Fibroblast of lung (primary cell): ENCODE data around the gene TLR1. TPM values are rescaled to one million over a fixed set of nuclear protein-coding genes. Genes with fewer than 3 reads are reported as not detected.
"Not testable (repeated sequence)": the region's sequence is repeated elsewhere in the genome, so short reads cannot be mapped to it uniquely, and the experiment has no call there.

Experiments used
- DNase-seq, 2 donors: peaks; one replicate each; pipeline versions ENCODE4 v3.0.0 to v3.0.0-alpha.2; 2010; ENCODE audit warnings: low read depth in 2 of 2
- H2AFZ ChIP-seq: 2 replicates; pipeline ENCODE4 v1.5.1; 2012; ENCODE audit warnings: low read length, control low read depth, inconsistent platforms
- H3K27ac ChIP-seq: 2 replicates; pipeline ENCODE4 v1.5.1; 2011; ENCODE audit warnings: low read length, control low read depth; ENCODE audit not compliant: insufficient read depth
- H3K27me3 ChIP-seq: 2 replicates; pipeline ENCODE4 v1.5.1; 2011; ENCODE audit warnings: mild to moderate bottlenecking, low read length; ENCODE audit not compliant: control insufficient read depth, insufficient read depth
- H3K36me3 ChIP-seq: 2 replicates; pipeline ENCODE4 v1.5.1; 2011; ENCODE audit warnings: low read length; ENCODE audit not compliant: control insufficient read depth, insufficient read depth
- H3K4me1 ChIP-seq: 2 replicates; pipeline ENCODE4 v1.5.1; 2011; ENCODE audit warnings: low read length; ENCODE audit not compliant: control insufficient read depth, insufficient read depth; ENCODE audit errors: extremely low read depth
- H3K4me2 ChIP-seq: 2 replicates; pipeline ENCODE4 v1.5.1; 2011; ENCODE audit warnings: low read length, control low read depth; ENCODE audit not compliant: insufficient read depth; ENCODE audit errors: extremely low read depth
- H3K4me3 ChIP-seq, 4 experiments: fragments of 200-600 bp in 1 of 4; sonication (generic) in 1 of 4; replicated peaks in 1 of 4; 2 replicates each; pipeline ENCODE4 v1.5.1; 2011 to 2016; ENCODE audit warnings: low read length in 4 of 4, low read depth in 3 of 4, mild to moderate bottlenecking in 3 of 4, control low read depth in 2 of 4, inconsistent platforms in 1 of 4, mixed read lengths in 1 of 4; ENCODE audit not compliant: insufficient read depth in 1 of 4; ENCODE audit errors: control extremely low read depth in 1 of 4
- H3K79me2 ChIP-seq: 2 replicates; pipeline ENCODE4 v1.5.1; 2012; ENCODE audit warnings: mild to moderate bottlenecking, low read length, inconsistent platforms; ENCODE audit not compliant: control insufficient read depth, insufficient read depth
- H3K9ac ChIP-seq: 2 replicates; pipeline ENCODE4 v1.5.1; 2011; ENCODE audit warnings: mild to moderate bottlenecking, low read length, control low read depth; ENCODE audit not compliant: insufficient read depth
- H3K9me3 ChIP-seq: 2 replicates; pipeline ENCODE4 v1.5.1; 2012; ENCODE audit warnings: low read depth, low read length; ENCODE audit not compliant: control insufficient read depth, insufficient read depth
- H4K20me1 ChIP-seq: 2 replicates; pipeline ENCODE4 v1.5.1; 2011; ENCODE audit warnings: low read length; ENCODE audit not compliant: control insufficient read depth, insufficient read depth; ENCODE audit errors: extremely low read depth
- CTCF ChIP-seq, 2 donors: IDR thresholded peaks in 1 of 2; conservative IDR thresholded peaks in 1 of 2; 1 replicate in 1 of 2; 2 replicates in 1 of 2; pipeline ENCODE4 v1.5.1; 2011 to 2012; ENCODE audit warnings: low read length in 2 of 2, control low read depth in 1 of 2, inconsistent platforms in 1 of 2, low read depth in 1 of 2, mild to moderate bottlenecking in 1 of 2
- EZH2 ChIP-seq: IDR thresholded peaks from 2 replicates; pipeline ENCODE4 v1.5.1; 2012; ENCODE audit warnings: low read length, control low read depth, mild to moderate bottlenecking; ENCODE audit errors: missing control alignments
- polyA plus RNA-seq, 2 donors: library from polyadenylated mRNA; depleted of rRNA in 1 of 2; stranded (reverse) in 1 of 2; unstranded in 1 of 2; fragments of >200 nt; gene quantifications; 2 replicates each; pipeline ENCODE4 v1.2.1, GENCODE V29; 2011 to 2012; ENCODE audit warnings: missing spikeins in 1 of 2
- total RNA-seq: library from RNA; depleted of rRNA; stranded (reverse); fragments of >200 nt; gene quantifications from 2 replicates; pipeline ENCODE4 v1.2.1, GENCODE V29; 2014

The TLR1 gene
- total and polyA plus RNA-seq, 2 donors (not counting 1 experiment from before 2014, with no cell fraction given): 0.77 to 1.7 TPM

- Histone ChIP-seq H4K20me1 (no peaks in the 10 kb centered on the region), H3K27me3 (peaks cover 8% of the 10 kb centered on the region), H3K36me3 (no peaks in the 10 kb centered on the region), H3K4me2 (no peak overlapping the region), H3K79me2 (no peaks in the 10 kb centered on the region), H3K9ac (no peak overlapping the region), H3K4me3 (no peak overlapping the region), H3K4me1 (no peaks in the 10 kb centered on the region), H3K27ac (no peak overlapping the region), H2AFZ (no peak overlapping the region), H3K9me3 (no peaks in the 10 kb centered on the region)
- no peak for DNase-seq
- TF ChIP-seq EZH2: no peak
- no peak for TF ChIP-seq CTCF (conservative IDR thresholded peaks at IDR 0.05 in 1 of 2, IDR thresholded peaks at IDR 0.05 in 1 of 2; ENCODE audit: low read depth in 1 of 2, low read length in 2 of 2)
Observed at GRCh38 chr4:38775326-38775725, 29.3 kb downstream of the TLR1 start.

GRCh38 chr4:38774181-38774955 lies 30.2 kb downstream of the TLR1 start:
- TF ChIP-seq CTCF (conservative IDR thresholded peaks at IDR 0.05 in 1 of 2, IDR thresholded peaks at IDR 0.05 in 1 of 2; ENCODE audit: low read depth in 1 of 2, low read length in 2 of 2) (no peak), EZH2 (no peak)
- H3K4me3 ChIP-seq: no peak overlapping the region
- H4K20me1 ChIP-seq: no peaks in the 10 kb centered on the region
- H3K9me3 ChIP-seq: no peaks in the 10 kb centered on the region
- no peak overlapping the region for H2AFZ ChIP-seq
- DNase-seq: peak in 1 of 2 donors; percentile 58
- no peaks in the 10 kb centered on the region for H3K36me3 ChIP-seq
- peaks cover 8% of the 10 kb centered on the region for H3K27me3 ChIP-seq
- H3K27ac ChIP-seq: no peak overlapping the region
- no peaks in the 10 kb centered on the region for H3K4me1 ChIP-seq
- no peak overlapping the region for H3K4me2 ChIP-seq
- no peak overlapping the region for H3K9ac ChIP-seq
- no peaks in the 10 kb centered on the region for H3K79me2 ChIP-seq

GRCh38 chr4:38770281-38770680 lies 34.3 kb downstream of the TLR1 start:
- H3K36me3 ChIP-seq, H3K27me3 ChIP-seq, DNase-seq, H3K9me3 ChIP-seq, H3K79me2 ChIP-seq, H3K4me2 ChIP-seq, H3K9ac ChIP-seq, H3K27ac ChIP-seq, H3K4me3 ChIP-seq, H3K4me1 ChIP-seq, H4K20me1 ChIP-seq, H2AFZ ChIP-seq: not testable (repeated sequence)
